LNCAP (cell line): ENCODE measurements around the gene FAM114A1.

ENCODE experiments used
- TF ChIP-seq, protein P1 (sequence below): fragments of 450-650 bp; IDR thresholded peaks from 2 replicates; pipeline ENCODE4 v1.5.1; 2017; ENCODE audit warnings: mild to moderate bottlenecking

The FAM114A1 gene

DNA sequence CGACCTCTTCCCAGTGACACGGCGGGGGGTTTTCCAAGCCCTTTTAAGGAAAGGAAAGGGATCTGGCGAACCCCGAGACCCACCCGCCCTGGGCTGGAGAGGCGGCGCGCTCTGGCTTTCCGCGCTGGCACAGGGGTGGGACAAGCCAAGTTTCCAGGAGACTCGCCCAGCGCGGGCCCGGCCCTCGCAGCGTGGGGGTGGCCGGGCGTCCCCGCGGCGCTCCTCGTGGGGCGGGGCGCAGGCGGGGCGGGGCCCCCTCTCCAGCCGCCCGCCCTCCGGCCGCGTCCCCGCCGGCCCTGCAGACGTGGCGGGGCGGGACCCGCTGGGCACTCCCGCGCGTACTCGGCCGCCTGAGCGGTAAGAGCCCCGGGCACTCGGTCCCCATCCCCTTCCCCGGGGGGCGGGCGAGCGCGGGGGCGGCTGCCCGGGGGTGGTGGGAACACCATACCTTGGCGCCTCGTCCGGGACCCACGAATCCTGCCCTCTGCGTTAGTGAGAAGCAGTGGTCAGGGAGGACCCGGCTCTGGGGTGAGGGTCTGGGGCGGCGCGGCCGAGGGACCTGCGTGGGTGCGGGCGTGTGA, at the start of gene FAM114A1:
Gene FAM114A1, plus strand, starts transcription at position 329 of the 581 bp plus-strand sequence. CDS start 10,273 bp downstream, outside the sequence.
- TF ChIP-seq, protein P1, sequence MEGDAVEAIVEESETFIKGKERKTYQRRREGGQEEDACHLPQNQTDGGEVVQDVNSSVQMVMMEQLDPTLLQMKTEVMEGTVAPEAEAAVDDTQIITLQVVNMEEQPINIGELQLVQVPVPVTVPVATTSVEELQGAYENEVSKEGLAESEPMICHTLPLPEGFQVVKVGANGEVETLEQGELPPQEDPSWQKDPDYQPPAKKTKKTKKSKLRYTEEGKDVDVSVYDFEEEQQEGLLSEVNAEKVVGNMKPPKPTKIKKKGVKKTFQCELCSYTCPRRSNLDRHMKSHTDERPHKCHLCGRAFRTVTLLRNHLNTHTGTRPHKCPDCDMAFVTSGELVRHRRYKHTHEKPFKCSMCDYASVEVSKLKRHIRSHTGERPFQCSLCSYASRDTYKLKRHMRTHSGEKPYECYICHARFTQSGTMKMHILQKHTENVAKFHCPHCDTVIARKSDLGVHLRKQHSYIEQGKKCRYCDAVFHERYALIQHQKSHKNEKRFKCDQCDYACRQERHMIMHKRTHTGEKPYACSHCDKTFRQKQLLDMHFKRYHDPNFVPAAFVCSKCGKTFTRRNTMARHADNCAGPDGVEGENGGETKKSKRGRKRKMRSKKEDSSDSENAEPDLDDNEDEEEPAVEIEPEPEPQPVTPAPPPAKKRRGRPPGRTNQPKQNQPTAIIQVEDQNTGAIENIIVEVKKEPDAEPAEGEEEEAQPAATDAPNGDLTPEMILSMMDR: no peak

DNA sequence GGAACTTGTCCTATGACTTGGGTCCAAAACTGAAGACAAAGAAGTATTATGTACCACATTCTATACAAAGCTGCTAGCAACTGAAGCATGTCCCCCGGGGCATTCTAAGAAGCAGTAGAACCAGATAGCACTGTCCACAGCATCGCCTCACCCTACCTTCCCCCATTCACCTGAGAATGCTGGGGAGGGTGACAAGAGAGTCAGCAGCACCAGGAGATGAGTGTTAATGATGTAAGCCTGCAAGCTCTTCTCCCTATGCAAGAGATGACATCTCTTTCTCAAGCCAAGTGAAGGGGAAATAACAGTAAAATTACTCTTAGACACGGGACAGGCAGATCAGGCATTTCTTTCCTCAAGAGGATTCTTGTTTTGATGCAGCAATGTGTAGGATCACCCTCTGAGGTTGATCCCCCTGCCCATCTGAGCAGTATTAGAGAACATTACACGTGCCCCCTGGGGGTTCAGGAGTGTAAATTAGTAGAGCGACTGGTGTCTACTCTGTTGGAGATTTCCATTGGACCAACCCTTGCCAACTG, 49.1 kb upstream of the FAM114A1 start:
- TF ChIP-seq, protein P1: no peak

DNA sequence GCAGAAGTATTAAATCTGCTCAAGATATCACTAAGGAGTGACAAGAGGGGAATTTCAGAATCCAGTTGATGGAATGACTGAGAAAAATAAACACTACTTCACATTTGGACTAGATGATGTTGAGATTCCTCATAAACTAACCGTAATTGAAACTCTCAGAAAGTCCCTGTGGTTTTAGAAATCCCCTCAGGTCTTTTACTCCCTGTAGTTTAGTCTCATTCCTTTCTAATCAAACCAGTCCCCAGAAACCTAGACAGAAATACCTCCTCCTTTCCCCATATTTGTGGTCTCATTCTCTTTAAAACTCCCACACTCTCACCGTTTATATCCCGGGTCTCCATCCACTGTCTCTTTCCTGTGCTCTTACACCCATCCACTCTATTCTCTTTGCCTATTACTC, 48.0 kb upstream of the FAM114A1 start:
- TF ChIP-seq, protein P1: no peak

DNA sequence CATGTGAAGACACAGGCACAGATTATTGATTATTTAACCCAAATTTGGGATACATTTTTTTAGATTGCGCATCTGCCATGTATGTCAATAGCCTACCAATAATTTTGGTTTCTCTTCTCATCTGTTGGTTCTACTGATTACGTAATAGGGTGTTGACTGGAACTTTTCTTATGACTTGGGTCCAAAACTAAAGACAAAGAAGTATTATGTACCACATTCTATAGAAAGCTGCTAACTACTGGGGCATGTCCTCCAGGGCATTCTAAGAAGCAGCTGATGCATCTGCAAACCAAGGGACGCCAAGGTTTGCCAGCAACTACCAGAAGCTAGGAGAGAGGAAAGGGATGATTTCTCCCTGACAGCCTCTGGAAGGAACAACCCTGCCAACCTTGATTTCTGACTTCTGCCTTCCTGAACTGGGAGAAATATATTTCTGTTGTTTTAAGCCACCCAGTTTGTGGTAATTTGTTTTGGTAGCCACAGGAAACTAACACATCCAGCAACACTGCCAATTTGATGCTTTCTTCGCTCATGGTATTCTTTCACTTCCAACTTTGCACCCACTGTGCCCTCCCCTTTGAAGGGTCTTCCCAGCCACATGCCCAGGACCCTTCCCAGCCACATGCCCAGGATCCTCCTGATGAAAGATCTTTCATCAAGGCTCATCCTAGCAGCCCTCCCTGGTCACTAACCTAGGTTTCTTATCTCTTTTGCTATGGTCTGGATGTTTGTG, 47.1 kb upstream of the FAM114A1 start:
- TF ChIP-seq, protein P1: no peak

DNA sequence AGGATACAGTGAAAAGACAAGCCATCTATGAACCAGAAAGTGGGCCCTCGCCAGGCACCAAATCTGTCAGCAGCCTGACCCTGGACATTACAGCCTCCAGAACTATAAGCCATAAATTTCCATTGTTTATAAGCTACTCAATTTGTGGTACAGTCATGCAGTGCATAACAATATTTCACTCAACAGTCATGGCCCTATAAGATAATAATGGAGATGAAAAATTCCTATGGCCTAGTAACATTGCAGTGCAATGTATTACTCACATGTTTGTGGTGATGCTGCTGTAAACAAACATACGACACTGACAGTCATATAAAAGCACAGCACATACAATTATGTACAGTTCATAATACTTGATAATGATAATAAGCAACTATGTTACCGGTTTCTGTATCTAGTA, 45.9 kb upstream of the FAM114A1 start:
- TF ChIP-seq, protein P1: no peak

DNA sequence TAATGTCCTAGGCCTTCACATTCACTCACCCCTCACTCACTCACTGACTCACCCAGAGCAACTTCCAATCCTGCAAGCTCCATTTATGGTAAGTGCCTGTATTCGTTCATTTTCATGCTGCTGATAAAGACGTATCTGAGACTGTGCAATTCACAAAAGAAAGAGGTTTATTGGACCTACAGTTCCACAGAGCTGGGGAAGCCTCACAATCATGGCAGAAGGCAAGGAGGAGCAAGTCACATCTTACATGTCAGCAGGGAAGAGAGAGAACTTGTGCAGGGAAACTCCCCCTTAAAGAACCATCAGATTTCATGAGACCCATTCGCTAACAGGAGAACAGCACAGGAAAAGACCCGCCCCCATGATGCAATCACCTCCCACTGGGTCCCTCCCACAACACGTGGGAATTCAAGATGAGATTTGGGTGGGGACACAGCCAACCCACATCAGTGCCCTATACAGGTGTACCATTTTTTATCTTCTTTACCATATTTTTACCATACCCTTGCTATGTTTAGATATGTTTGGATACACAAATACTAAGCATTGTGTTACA, 44.8 kb upstream of the FAM114A1 start:
- TF ChIP-seq, protein P1: no peak

DNA sequence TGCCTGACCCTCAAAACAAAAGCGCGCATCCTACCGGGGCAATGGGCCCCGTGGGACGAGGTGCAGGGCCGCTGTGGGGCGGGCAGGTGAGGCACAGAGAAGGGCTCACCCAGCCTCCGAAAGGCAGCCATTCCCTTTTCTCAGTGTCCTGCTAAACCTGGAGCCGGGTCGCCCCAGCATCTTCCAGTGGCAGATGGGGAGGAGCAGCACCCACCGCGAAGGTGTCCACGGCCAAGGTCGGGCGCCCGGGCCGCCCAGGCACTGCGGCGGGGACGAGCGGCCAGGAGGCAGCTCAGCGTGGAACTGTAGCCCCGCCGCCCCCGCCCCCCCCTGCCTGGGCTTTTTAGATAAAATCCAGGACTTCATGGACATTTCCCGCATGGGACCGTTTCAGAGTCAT, 43.8 kb upstream of the FAM114A1 start:
- TF ChIP-seq, protein P1: no peak
